HepG2 (cell line): ENCODE results near the gene PIK3CB. TPM values are rescaled to one million over a fixed set of nuclear protein-coding genes. Genes with fewer than 3 reads are reported as not detected.

Experiments
- CEBPG ChIP-seq: IDR thresholded peaks from 2 replicates; pipeline ENCODE4 v1.6.1; 2016
- CREM ChIP-seq, 2 experiments: sonication (generic) in 1 of 2; formaldehyde crosslinking in 1 of 2; IDR thresholded peaks; 2 replicates each; pipeline versions ENCODE4 v1.4.0 to v1.6.1; 2016 to 2020; ENCODE audit warnings: antibody characterized with exemption in 1 of 2, mild to moderate bottlenecking in 1 of 2, missing genetic modification reagents in 1 of 2
- HOXA5 ChIP-seq: sonication (generic); formaldehyde crosslinking; IDR thresholded peaks from 2 replicates; pipeline ENCODE4 v1.4.0; 2020; ENCODE audit warnings: missing genetic modification reagents
- IKZF1 ChIP-seq: fragments of 450-650 bp; IDR thresholded peaks from 2 replicates; pipeline ENCODE4 v1.7.1; 2016
- IKZF5 ChIP-seq: IDR thresholded peaks from 2 replicates; pipeline ENCODE4 v1.6.1; 2018; ENCODE audit warnings: missing genetic modification reagents, mild to moderate bottlenecking, missing compliant biosample characterization
- JDP2 ChIP-seq: sonication (generic); formaldehyde crosslinking; IDR thresholded peaks from 2 replicates; pipeline ENCODE4 v1.8.1; 2022; ENCODE audit warnings: missing genetic modification reagents, borderline replicate concordance
- MXD4 ChIP-seq: IDR thresholded peaks from 2 replicates; pipeline ENCODE4 v1.6.1; 2016; ENCODE audit warnings: mild to moderate bottlenecking, missing biosample characterization, missing genetic modification reagents
- PAX8 ChIP-seq: sonication (generic); formaldehyde crosslinking; IDR thresholded peaks from 2 replicates; pipeline ENCODE4 v1.8.0; 2022; ENCODE audit warnings: mild to moderate bottlenecking, missing genetic modification reagents, borderline replicate concordance
- RCOR2 ChIP-seq: IDR thresholded peaks from 2 replicates; pipeline ENCODE4 v1.6.1; 2016; ENCODE audit warnings: missing biosample characterization, missing genetic modification reagents
- RNF2 ChIP-seq: fragments of 450-650 bp; conservative IDR thresholded peaks from 2 replicates; pipeline ENCODE4 v1.6.1; 2016; ENCODE audit warnings: low read depth
- ZHX1 ChIP-seq: sonication (generic); formaldehyde crosslinking; IDR thresholded peaks from 2 replicates; pipeline ENCODE4 v1.8.1; 2022; ENCODE audit warnings: low read depth, mild to moderate bottlenecking, missing genetic modification reagents
- ZNF138 ChIP-seq: sonication (generic); formaldehyde crosslinking; IDR thresholded peaks from 2 replicates; pipeline ENCODE4 v1.5.0; 2020; ENCODE audit warnings: mild to moderate bottlenecking, low read depth, missing genetic modification reagents
- ZNF160 ChIP-seq: sonication (generic); formaldehyde crosslinking; IDR thresholded peaks from 2 replicates; pipeline ENCODE4 v1.8.0; 2022; ENCODE audit warnings: mild to moderate bottlenecking, inconsistent platforms, missing genetic modification reagents
- ZNF264 ChIP-seq: sonication (generic); formaldehyde crosslinking; IDR thresholded peaks from 2 replicates; pipeline ENCODE4 v1.4.0; 2020; ENCODE audit warnings: missing genetic modification reagents
- ZNF350 ChIP-seq: sonication (generic); formaldehyde crosslinking; IDR thresholded peaks from 2 replicates; pipeline ENCODE4 v1.4.0; 2020; ENCODE audit warnings: mild to moderate bottlenecking, low read depth, missing genetic modification reagents, borderline replicate concordance
- ZNF557 ChIP-seq: sonication (generic); formaldehyde crosslinking; IDR thresholded peaks from 2 replicates; pipeline ENCODE4 v1.4.0; 2020; ENCODE audit warnings: missing genetic modification reagents
- ZNF567 ChIP-seq: sonication (generic); formaldehyde crosslinking; IDR thresholded peaks from 2 replicates; pipeline ENCODE4 v1.8.1; 2023; ENCODE audit warnings: mild to moderate bottlenecking, missing genetic modification reagents, borderline replicate concordance
- ZNF790 ChIP-seq: sonication (generic); formaldehyde crosslinking; IDR thresholded peaks from 2 replicates; pipeline ENCODE4 v1.8.0; 2022; ENCODE audit warnings: missing genetic modification reagents, mild to moderate bottlenecking, borderline replicate concordance
- ZNF839 ChIP-seq: sonication (generic); formaldehyde crosslinking; IDR thresholded peaks from 2 replicates; pipeline ENCODE4 v1.4.0; 2020; ENCODE audit warnings: missing genetic modification reagents, mild to moderate bottlenecking, borderline replicate concordance
- polyA plus RNA-seq, 8 experiments: library from polyadenylated mRNA; depleted of rRNA in 3 of 8; stranded (reverse) in 7 of 8; unstranded in 1 of 8; fragments of >200 nt; fragmentation: Illumina TruSeq in 4 of 8; extraction: Trizol in 4 of 8; gene quantifications; 2 replicates each; pipeline versions ENCODE4 v1.2.1 to v1.2.3, GENCODE V29; 2011 to 2016; ENCODE audit warnings: low read depth in 4 of 8, missing spikeins in 1 of 8, mixed read lengths in 1 of 8; ENCODE audit not compliant: insufficient read depth in 1 of 8
- total RNA-seq, 5 experiments: library from RNA; depleted of rRNA; stranded (reverse); fragments of >200 nt; fragmentation: Illumina TruSeq; extraction: Trizol; gene quantifications; 2 replicates each; pipeline ENCODE4 v1.2.3, GENCODE V29; 2016; ENCODE audit warnings: low read depth in 1 of 5
- TF ChIP-seq, protein P1 (sequence below): sonication (generic); formaldehyde crosslinking; IDR thresholded peaks from 2 replicates; pipeline ENCODE4 v1.5.0; 2020; ENCODE audit warnings: missing genetic modification reagents
- TF ChIP-seq, protein P2 (sequence below): sonication (generic); formaldehyde crosslinking; IDR thresholded peaks from 2 replicates; pipeline ENCODE4 v1.4.0; 2020; ENCODE audit warnings: missing genetic modification reagents, mild to moderate bottlenecking, borderline replicate concordance
- TF ChIP-seq, protein P3 (sequence below): sonication (generic); formaldehyde crosslinking; conservative IDR thresholded peaks from 2 replicates; pipeline ENCODE4 v1.8.0; 2022; ENCODE audit warnings: missing genetic modification reagents

The PIK3CB gene
- total and polyA plus RNA-seq, 2 of the 13 experiments (the other 11 are each of a cell fraction or from before 2014, with no cell fraction given) = 6.6 to 18.7 TPM

DNA sequence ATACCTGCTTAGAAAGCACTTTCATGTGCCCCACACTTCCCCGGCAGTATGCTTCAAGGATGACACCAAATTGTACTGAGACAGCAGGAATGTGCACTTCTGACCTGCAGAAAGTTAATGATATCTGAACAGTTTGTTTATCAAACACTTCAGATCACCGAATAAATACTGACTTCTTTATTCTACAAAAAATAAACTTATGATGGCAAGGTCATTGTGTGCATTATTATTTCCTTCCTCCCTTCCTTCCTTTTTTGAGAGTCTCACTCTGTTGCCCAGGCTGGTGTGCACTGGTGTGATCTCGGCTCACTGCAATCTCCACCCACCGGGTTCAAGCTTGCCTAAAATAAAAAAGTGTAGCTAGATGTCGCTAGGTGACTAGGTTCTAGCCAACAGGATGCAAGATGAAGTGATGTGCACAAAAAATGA, 145.8 kb downstream of the PIK3CB start (continued):
- no peak for TF ChIP-seq ZHX1 (CRISPR knock-in tag)
- no peak for TF ChIP-seq ZNF839
- TF ChIP-seq ZNF567 (CRISPR knock-in tag) = no peak
- TF ChIP-seq IKZF5 (CRISPR knock-in tag) = no peak
- TF ChIP-seq, protein P1, sequence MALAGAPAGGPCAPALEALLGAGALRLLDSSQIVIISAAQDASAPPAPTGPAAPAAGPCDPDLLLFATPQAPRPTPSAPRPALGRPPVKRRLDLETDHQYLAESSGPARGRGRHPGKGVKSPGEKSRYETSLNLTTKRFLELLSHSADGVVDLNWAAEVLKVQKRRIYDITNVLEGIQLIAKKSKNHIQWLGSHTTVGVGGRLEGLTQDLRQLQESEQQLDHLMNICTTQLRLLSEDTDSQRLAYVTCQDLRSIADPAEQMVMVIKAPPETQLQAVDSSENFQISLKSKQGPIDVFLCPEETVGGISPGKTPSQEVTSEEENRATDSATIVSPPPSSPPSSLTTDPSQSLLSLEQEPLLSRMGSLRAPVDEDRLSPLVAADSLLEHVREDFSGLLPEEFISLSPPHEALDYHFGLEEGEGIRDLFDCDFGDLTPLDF (CRISPR knock-in tag) = no peak
- TF ChIP-seq, protein P2, sequence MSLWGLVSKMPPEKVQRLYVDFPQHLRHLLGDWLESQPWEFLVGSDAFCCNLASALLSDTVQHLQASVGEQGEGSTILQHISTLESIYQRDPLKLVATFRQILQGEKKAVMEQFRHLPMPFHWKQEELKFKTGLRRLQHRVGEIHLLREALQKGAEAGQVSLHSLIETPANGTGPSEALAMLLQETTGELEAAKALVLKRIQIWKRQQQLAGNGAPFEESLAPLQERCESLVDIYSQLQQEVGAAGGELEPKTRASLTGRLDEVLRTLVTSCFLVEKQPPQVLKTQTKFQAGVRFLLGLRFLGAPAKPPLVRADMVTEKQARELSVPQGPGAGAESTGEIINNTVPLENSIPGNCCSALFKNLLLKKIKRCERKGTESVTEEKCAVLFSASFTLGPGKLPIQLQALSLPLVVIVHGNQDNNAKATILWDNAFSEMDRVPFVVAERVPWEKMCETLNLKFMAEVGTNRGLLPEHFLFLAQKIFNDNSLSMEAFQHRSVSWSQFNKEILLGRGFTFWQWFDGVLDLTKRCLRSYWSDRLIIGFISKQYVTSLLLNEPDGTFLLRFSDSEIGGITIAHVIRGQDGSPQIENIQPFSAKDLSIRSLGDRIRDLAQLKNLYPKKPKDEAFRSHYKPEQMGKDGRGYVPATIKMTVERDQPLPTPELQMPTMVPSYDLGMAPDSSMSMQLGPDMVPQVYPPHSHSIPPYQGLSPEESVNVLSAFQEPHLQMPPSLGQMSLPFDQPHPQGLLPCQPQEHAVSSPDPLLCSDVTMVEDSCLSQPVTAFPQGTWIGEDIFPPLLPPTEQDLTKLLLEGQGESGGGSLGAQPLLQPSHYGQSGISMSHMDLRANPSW (CRISPR knock-in tag) = no peak
- TF ChIP-seq HOXA5 (CRISPR knock-in tag) = no peak
- 0 out of 2 replicates have a peak, but pooled peaks have one; percentile 29 for TF ChIP-seq RCOR2 (CRISPR knock-in tag)
- TF ChIP-seq RNF2 = no peak
- no peak for TF ChIP-seq ZNF160 (CRISPR knock-in tag)
- no peak for TF ChIP-seq ZNF138 (CRISPR knock-in tag)
- TF ChIP-seq, protein P3, sequence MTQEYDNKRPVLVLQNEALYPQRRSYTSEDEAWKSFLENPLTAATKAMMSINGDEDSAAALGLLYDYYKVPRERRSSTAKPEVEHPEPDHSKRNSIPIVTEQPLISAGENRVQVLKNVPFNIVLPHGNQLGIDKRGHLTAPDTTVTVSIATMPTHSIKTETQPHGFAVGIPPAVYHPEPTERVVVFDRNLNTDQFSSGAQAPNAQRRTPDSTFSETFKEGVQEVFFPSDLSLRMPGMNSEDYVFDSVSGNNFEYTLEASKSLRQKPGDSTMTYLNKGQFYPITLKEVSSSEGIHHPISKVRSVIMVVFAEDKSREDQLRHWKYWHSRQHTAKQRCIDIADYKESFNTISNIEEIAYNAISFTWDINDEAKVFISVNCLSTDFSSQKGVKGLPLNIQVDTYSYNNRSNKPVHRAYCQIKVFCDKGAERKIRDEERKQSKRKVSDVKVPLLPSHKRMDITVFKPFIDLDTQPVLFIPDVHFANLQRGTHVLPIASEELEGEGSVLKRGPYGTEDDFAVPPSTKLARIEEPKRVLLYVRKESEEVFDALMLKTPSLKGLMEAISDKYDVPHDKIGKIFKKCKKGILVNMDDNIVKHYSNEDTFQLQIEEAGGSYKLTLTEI = no peak
- TF ChIP-seq MXD4 (CRISPR knock-in tag) = 0 out of 2 replicates have a peak, but pooled peaks have one; percentile 21
- TF ChIP-seq JDP2 (CRISPR knock-in tag) = no peak
- TF ChIP-seq PAX8 (CRISPR knock-in tag) = no peak
- no peak for TF ChIP-seq IKZF1
- TF ChIP-seq CEBPG (CRISPR knock-in tag) = no peak
- peak; percentile 42; the same call in 1 of the 2 replicates for TF ChIP-seq CREM (IDR thresholded peaks at IDR 0.05)
- no peak for TF ChIP-seq CREM (CRISPR knock-in tag; IDR thresholded peaks at IDR 0.05)
- TF ChIP-seq ZNF350 = no peak
- no peak for TF ChIP-seq ZNF790 (CRISPR knock-in tag)
- TF ChIP-seq ZNF264 = no peak
- TF ChIP-seq ZNF557 (CRISPR knock-in tag) = no peak
